TTC549 (cell line): ENCODE measurements around the gene ABLIM2.

ENCODE experiments used
- FAIRE-seq: peaks from 2 replicates; lab custom pipeline; 2012; peaks lifted over from hg19 to GRCh38; lab: Jason Lieb, UNC

The ABLIM2 gene

GRCh38 chr4:7978907-7979651 is 179.5 kb downstream of the ABLIM2 start:
- no peak for FAIRE-seq

GRCh38 chr4:7978489-7978888 is 180.1 kb downstream of the ABLIM2 start:
- no peak for FAIRE-seq

- no peak for FAIRE-seq
Measured at GRCh38 chr4:7976634-7977033, 182.0 kb downstream of the ABLIM2 start.

- FAIRE-seq: no peak
Measured at GRCh38 chr4:7976025-7976424, 182.6 kb downstream of the ABLIM2 start.

GRCh38 chr4:7974425-7974824 is 184.2 kb downstream of the ABLIM2 start:
- no peak for FAIRE-seq

GRCh38 chr4:7973545-7973981 is 185.1 kb downstream of the ABLIM2 start:
- FAIRE-seq: no peak

GRCh38 chr4:7971881-7972500 is 186.6 kb downstream of the ABLIM2 start:
- no peak for FAIRE-seq

GRCh38 chr4:7971159-7971631 is 187.4 kb downstream of the ABLIM2 start:
- FAIRE-seq: no peak

- FAIRE-seq: no peak
Measured at GRCh38 chr4:7970361-7970946, 188.2 kb downstream of the ABLIM2 start.

- FAIRE-seq: no peak
Measured at GRCh38 chr4:7968262-7968896, 190.2 kb downstream of the ABLIM2 start.

- no peak for FAIRE-seq
Measured at GRCh38 chr4:7967501-7968261, 190.9 kb downstream of the ABLIM2 start.

GRCh38 chr4:7967063-7967440 is 191.6 kb downstream of the ABLIM2 start:
- no peak for FAIRE-seq

GRCh38 chr4:7966281-7967062 is 192.1 kb downstream of the ABLIM2 start:
- no peak for FAIRE-seq

- FAIRE-seq: no peak
Measured at GRCh38 chr4:7964890-7965662, 193.5 kb downstream of the ABLIM2 start.

GRCh38 chr4:7964459-7964858 is 194.2 kb downstream of the ABLIM2 start:
- FAIRE-seq: no peak

GRCh38 chr4:7963691-7964090 is 194.9 kb downstream of the ABLIM2 start:
- FAIRE-seq: no peak

- no peak for FAIRE-seq
Measured at GRCh38 chr4:7962609-7963508, 195.8 kb downstream of the ABLIM2 start.

GRCh38 chr4:7960790-7961655 is 197.6 kb downstream of the ABLIM2 start:
- FAIRE-seq: no peak
